HG03135 (cell line): Measurements from ENCODE around the gene ZBTB20.
A peak's percentile ranks its signal among the peaks of the same experiment; 100 is the strongest.

ENCODE experiments used
- ATAC-seq: cut with Tn5 transposase; IDR thresholded peaks from one replicate; pipeline ENCODE4 v1.9.1; 2021; ENCODE audit warnings: mild to moderate bottlenecking, moderate library complexity; ENCODE audit not compliant: unreplicated experiment

Gene ZBTB20

DNA sequence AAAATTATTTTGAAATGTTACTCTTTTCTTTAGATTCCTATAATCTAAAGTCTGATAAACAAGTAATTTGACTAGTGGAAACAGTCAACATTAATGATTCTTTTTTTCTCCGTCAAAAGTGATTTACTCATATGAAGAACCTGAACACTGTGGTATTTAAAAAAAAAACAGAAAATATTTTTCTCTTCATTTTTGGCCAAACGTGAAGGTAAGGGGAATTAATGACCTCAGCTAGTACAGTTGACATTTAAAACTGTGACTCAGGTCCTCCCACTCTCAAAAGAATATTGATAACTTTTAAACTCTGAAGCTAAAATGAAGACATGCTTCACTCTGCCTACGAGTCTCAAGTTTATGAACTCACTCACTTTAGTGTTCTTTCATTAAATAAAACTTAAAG, 818.7 kb downstream of the ZBTB20 start:
- ATAC-seq = no peak

DNA sequence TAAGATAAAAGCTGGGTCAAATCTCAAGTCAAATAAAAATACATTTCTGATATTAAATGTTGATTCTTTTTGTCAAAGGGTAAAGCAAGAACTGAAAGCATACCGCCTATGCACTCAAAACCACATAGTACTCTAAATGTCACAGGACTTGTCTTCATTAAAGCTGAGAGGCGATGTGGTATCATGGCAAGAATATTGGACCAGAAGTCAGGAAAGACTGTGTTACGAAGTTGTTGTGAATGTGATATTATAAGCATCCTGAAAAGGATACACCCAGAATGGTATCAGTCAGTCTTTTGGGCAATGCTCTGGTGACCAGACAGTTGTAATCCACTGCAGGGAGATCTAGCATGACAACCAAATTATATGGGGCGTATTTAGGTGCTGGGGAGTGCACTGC, 819.4 kb downstream of the ZBTB20 start:
- ATAC-seq = no peak

DNA sequence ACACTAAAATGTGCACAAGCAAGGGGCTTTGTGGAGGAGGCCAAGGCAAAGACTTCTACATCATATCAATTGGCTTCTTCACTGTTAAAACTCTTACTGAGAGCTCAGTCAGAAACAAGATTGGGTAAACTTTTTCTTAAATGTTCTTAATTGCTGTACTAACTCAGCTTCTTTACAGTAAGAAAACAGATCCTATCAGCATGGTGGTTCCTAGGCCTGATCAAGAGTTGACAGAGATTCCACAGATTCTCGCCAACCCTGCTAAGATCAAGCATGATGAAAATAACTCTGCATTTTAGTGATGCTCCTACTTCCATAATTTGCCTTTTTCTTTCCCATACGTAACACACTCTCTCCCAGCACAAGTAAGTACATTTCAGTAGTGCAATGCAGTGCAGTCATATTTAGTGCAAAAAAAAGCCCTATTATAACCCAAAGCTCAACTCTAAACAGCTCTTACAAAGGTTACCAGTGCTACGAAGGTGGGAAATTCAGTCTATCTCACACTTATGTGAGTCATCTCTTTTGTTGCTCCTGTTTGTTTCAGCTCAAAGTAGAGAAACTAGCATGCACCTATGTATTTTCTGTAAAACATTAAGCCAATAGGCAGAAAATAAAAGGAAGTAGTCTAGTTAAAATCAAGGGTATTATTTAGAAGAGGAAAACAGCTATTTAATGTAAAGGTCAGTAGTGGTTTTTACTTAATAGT, 823.4 kb downstream of the ZBTB20 start:
- ATAC-seq = no peak

DNA sequence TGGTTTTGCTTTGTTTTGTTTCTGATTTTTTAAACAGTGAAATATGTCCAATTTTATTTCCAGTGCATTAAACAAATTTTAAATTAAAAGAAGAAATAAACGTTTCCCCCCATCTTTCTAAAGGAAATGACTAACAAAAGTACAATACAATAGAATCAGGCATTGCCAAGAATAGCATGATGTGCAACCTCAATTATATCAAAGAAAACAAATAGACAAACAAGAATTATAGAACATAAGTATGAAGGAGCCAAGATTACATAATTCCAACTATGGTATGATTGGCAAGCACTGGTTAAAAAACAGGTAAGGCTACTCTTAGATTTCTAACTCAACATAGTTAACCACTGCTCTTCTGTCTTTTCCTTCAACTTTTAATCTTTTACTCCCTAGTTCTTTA, 826.8 kb downstream of the ZBTB20 start:
- no peak for ATAC-seq

DNA sequence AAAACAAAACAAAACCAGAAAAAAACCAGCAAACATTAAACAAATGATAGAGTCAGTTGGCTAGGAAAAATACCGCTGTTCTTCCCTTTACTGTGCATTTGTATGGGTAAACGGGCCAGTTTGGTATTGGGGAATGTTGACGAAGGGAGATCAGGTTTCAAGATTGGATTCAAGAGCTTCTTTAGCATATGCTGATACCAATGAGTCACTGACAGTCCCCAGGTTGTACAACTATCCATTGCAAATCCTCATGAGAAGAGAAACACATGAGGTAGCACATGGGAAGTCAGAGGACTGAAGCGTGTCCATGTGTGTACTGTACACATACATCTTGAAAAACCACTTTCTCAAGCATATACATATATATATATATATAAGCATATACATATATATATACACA, 827.6 kb downstream of the ZBTB20 start:
- ATAC-seq = no peak

DNA sequence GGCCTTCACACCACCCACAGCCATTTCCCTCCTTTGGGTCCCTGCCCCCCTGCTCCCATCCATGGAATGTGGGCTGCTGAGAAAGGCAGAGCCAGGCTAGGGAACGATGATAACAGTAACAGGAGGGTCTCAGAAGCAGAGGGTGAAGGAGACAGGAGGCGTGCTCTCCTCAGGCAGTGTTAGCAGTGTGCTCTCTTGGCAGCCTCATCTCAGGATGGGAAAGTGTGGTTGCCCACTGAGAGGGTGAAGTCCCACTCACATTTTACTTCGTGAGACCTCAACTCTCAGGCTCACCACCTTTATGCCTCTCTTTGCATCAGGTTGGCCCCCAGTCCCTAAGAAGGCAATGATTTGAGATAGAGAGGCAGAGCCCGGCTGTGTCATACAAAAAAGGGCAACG, 828.8 kb downstream of the ZBTB20 start:
- no peak for ATAC-seq

DNA sequence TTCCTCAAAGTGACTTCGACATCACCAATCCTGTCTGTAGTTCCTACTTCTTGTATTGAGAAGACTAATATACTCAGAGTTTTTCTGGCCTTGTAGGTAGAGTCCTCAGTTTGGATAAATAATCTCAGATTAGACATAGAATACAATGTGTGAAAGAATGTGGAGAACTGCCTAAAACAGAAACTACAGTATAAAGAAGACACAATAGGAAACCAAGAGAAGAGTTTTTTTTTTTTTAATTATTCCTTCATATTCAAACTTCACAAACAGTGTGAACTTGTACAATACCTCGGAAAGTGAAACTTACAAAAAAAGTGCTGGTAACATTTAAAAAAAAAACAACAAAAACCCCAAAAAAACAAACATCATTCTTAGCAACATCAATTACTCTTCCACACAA, 832.8 kb downstream of the ZBTB20 start:
- no peak for ATAC-seq

DNA sequence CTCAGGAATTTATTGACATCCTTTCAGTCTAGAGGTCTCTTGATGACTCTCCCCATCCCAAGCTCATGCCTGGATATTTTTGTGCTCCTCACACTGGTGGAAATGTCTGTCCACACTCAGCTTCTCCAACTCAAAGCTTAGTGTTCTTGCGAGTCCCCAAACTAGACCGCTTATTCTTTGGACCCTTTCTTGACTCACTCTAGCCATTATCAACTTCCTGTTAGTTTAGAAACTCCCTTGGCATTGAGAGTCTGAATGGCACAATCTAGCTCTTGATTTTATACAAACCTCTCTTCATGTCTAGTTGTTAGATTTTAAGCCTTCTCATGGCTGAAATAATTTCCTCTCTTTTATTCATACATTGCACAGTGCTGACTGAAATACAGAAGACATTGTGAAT, 833.7 kb downstream of the ZBTB20 start:
- no peak for ATAC-seq

DNA sequence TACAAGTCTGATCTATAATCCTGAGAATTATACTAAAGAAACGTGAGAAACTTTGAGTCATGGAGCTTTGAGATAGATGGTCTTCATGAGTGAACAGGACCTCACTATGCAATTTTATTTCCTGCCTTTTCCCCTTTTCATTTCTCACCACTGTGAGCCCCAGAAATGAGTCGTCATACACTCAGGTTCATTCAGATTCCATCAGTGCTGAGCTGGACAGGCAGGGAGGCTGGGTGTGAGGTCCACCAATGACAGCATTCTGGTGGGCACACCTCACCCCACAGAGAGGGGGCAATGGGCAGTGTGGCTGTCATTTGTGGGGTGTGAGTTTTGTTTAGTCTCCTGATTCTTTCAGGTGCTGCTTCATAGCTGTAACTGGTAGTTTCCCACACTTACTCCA, 836.4 kb downstream of the ZBTB20 start:
- no peak for ATAC-seq

DNA sequence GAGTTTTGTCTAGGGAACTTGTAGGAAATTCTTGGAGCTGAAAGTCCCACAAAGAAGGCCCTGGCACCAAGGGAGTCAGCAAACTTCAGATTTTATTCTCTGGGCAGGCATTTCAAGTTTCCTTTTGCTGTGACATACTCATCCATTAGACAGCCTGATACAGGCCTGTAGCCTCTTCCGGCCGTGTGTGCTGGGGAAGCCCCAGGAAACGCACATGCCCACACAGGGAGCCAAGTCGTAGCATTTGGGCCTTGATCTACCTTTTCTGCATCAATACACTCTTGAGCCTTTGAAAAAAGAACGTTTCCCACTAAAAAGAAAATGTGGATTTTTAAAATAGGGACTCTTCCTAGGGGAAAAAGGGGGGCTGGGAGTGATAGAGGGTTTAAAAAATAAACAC, 838.3 kb downstream of the ZBTB20 start:
- ATAC-seq = peak; percentile 76

DNA sequence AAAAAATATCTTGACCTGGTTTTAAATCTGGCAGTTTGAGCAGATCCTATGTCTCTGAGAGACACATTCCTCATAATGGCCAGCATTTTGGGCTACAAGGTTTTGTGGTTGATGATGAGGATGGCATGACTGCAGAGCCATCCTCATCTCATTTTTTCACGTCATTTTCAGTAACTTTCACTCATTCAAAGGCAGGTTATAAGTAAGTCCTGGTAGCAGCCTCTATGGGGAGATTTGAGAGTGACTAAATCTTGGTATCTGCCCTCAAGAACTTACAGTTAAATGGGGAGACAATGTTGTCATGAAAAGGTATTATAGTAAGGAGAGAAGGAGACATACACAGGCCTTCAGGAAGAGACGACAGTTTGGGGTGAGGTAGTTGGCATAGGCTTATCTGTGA, 838.7 kb downstream of the ZBTB20 start:
- peak; percentile 13 for ATAC-seq

DNA sequence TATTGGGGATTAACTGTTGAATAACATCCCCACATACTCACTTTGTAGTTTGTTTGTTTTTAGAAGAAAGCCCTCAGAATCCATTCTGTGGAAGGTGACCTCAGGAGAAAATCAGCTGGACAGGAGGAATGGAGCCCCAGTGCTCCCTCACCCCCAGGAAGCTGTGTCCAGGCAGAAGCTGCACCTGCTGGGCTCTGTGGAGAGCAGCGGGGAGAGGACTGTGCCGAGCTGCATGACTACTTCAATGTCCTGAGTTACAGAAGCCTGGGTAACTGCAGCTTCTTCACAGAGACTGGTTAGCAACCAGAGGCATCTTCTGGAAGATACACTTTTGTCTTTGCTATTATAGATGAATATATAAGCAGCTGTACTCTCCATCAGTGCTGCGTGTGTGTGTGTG, 839.3 kb downstream of the ZBTB20 start:
- no peak for ATAC-seq

DNA sequence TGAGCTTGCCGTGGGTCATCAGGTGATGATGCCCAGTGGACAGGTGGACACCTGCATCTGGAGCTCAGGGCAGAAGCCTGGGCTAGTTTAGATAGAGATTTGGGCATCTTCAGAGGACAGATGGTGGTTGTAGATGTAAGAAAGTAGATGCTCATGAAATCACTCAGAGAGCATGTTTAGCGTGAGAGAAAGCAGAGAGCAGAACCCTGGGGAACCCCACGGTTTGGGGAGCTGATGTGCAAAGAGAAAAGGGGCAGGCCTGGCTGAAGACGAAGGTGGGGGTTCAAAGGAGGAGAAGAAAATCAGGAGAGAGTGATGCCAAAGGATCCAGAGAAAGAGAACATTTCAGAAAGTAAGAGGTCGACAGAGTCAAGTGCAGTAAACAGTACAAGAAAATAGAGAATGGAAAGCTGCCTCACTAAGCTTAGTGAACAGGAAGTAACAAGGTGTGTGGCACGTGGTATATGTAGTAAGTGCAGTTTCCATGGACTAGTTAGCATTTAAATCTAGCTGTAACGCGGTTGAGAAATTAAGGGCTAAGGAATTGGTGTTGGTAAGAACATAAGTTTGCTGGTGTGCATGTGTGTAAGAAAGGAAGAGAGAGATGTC, 839.8 kb downstream of the ZBTB20 start:
- peak; percentile 51 for ATAC-seq

DNA sequence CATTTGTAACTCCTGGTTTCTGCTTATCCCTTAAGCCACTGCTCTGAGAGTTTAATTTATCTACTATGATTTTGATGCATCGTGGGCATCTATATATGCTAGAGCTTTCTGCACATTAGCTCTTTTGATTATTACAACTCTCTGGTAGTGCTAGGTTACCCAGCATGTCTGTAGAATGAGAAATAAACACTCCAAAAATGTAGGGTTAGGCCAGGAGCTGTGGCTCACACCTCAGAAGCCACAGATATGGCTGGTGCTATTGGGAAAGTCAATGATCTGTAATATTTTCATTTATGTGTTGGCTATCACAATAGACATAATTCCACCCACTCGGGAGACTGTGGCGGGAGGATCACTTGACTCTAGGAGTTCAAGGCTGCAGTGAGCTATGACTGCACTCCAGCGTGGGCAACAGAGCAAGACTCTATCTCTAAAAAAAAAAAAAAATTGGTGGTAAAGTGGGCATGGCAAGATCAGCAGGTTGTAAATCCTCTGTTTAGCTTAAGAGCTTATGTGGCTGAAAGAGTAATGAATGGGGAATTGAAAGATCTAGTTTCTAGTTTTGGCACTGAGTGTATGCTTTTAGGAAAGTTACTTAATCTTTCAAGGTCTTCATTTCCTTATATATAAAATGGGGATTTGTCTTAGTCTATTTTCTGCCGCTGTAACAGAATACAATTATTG, 847.0 kb downstream of the ZBTB20 start:
- ATAC-seq = no peak

DNA sequence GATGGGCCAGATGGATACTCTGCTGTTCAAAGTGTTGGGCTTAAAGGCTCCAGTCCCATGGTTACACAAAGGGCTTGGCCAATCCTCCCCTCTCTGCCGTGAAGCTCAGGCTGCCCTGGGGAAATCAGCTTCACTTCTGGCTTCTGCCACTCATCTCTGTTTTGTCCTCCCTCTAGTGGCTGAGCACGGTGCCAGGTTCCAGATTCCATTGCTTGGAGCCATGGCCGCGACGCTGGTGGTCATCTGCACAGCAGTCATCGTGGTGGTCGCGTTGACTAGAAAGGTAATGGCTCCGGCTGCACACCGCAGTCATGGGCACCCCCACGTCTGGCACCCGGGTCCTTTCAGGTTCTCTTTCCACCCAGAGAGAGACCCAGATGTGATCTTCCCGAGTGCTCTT, 847.7 kb downstream of the ZBTB20 start:
- ATAC-seq = no peak

DNA sequence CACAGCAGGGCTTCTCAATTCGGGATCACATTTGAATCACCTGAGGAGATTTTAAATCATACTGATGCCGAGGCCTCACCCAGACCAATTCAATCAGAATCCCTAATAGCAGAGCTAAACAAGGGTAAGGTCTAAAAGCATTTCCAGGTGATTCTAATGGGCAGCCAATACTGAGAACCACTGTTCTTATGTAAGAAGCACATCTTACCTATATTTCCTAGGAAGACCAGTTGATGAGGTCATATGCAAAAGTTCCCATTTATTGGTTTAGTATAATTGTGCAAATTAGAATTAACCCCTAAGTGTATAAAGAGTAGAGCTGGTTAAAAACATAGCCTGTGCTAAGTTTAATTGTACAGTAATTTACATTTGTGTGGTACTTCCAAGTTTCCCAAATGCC, 851.1 kb downstream of the ZBTB20 start:
- no peak for ATAC-seq

DNA sequence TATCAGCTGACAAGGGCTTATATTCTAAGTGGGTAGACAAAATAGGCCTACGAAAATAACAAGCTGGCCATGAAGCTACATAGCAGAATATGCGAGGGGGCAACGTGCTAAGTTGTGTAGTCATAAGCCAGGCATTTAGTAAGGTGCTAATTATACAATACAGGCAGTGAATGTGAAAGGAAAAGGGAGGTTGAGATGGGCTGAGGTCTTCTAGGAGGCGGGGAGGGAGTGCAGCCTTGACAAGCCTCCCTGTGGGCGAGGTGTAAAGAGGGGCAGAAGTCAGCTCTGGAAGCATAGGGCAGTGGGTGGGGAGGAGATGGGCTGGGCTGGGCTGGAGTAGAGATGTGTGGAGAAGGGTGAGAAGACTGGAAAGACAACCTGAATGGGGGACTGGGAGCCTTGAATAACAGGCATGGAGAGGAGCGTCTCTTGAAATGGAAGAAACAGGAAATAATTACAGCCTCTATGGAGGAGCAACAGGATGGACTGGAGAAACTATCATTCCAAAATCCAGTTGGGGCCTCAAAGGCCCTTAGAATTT, 852.1 kb downstream of the ZBTB20 start:
- no peak for ATAC-seq

DNA sequence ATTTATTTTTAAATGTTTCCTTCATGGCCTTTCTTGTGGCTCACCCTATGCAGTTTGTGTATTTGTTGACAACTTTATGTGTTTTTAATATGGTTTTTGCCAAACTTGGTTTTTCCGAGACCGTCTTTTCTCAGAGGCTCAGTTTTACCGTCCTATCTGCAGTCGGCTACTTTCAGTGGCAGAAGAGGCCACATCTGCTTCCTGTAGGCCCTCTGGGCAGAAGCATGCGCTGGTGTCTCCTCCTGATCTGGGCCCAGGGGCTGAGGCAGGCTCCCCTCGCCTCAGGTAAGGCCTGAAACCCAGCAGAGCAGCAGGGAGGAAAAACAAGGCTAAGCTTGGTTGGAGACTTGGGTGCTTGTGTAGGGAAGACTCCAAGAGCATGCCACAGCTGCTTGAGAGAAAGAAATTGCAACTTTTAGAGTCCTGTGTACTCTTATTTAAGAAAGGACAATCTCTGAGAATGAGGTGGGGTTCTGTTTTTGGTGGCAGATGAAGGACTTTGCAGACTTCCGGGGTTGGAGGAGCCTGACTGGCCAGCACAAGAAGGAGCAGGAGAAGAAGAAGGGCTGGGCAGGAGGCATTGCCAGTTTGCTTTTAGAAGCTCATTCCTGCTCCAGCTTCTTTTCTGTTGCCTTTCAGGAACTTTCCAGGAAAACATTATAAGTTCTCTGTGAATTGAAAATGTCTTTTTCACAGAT, 853.1 kb downstream of the ZBTB20 start, which contains the start of gene TIGIT:
TSS of gene TIGIT (plus strand) at position 191 of the 698 bp plus-strand sequence. CDS start at position 225, 34 bp downstream.
- no peak for ATAC-seq

DNA sequence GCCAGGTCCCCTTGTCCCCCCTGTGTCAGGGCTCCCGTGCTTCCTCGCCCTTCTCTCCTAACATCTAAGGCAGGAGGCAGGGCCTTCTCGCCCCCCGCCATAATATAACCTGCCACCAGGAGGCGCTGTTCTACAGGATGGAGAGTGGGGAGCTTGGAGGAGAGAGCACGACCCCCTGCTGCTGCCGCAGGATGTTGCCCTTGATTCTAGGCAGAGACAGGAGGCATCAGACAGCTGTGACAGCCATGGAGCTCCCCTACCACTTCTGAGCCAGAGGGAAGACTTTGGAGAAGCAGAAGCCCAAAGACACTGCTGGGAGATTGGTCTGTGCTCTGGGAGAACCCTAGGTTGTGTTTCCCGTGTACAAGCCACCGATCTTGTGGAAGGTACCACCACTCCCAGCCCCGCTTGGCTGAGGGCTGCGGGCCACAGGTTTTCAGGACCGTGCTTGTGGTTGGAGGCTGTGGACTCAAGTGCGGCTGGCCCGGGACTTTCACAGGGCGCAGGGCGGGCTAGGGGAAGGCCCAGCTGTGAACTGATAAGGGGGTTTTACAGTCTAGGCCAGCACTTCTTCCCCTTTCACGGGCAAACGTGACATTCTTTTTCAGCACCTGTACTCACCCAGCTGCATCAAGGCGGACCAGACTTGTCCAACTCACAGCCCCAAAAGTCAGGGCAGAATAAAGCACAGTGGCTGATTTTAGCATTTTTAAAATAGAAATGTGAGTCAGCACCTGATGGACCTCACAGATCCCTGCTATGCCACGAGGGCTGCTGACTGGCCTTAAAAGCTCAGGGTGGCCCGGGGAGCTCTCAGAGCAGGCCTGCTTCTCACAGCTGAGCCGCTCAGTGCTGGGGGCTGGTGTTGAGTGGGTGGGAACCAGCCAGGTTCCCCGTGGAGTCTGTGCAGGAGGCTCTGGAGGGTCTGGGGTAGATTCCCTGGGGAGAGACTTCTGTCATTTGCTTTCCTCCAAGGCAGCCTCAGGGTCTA, 855.9 kb downstream of the ZBTB20 start:
- peak; percentile 90 for ATAC-seq

DNA sequence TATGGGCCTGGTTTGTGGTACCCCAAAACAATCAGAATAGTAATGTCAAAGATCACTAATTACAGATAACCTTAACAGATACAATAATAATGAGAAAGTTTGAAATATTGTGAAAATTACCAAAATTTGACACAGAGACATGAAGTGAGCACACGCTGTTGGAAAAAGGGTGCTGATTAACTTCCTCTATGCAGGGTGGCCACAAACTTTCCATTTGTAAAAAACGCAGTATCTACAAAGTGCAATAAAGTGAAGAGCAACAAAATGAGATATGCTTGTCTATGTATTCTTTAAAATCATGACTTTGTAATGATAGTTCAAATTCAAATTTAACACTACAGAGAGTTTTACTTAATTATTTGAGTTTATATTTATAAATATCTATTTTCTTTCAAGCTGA, 860.8 kb downstream of the ZBTB20 start:
- ATAC-seq = no peak
